T-helper 2 cell treated with Interferon-gamma antibody and Interleukin-4, amounts not matched to agents 100 ng/mL and 5 ng/mL, for 36 hours (primary cell): Measurements from ENCODE around the gene CUTC. TPM values are rescaled to one million over a fixed set of nuclear protein-coding genes. Genes with fewer than 3 reads are reported as not detected.
"Not testable (repeated sequence)": the region's sequence is repeated elsewhere in the genome, so short reads cannot be mapped to it uniquely, and the experiment has no call there.

Experiments
- intact Hi-C: fragments of 100-400 bp; cut with micrococcal nuclease; formaldehyde crosslinking; loops from one replicate; pipeline ENCODE4 v1.15.1; 2023
- total RNA-seq: library from RNA; stranded (reverse); gene quantifications from 2 replicates; pipeline ENCODE4 v1.2.3, GENCODE V29; 2022

CUTC gene
- total RNA-seq, 1 donor from 2014 or later = 21.7 TPM

DNA sequence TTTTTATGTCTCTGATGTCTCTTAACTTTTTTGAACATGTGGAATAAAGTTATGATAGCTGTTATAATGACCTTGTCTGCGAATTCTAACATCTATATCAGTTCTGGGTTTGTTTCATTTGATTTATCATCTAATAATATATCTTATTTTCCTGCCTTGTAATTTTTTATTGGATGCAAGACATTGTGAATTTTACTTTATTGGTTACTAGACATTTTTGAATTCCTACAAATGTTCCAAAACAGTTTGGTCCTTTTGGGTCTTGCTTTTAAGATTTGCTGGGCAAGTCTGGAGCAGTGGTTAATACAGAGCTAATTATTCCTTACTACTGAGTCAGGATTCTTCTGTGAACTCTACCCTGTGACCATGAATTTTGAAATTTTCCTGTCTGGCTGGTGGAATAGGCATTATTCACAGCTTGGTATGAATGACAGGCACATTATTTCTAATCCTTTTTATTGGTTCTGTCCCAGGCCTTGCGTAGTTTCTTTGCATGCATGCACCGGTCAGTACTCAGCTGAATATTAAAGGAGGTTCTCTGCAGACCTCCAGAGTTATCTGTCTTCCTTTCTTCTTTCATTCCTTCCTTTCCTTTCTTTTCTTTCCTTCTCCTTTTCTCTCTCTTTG lies 9.0 kb downstream of the CUTC start:
- intact Hi-C loops = no loop called here

DNA sequence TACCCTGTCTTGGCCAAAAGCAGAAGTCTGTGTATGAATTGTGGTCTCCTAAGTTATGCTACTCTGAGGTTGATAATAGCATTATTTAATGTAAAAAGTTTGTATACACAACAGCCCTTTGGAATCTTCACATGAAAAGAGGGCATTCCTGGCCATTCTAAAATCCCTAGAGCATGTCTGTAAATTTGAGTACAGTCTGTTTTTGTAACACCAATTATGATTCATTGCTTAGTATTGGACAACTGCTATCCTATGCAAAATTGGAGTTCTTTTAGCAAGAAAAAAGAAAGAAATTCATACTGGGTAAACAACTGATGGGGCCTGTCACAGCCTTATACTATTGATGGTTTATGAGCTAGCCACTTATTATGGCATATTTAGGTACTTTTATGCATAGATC lies 10.2 kb downstream of the CUTC start:
- intact Hi-C loops = no loop called here

DNA sequence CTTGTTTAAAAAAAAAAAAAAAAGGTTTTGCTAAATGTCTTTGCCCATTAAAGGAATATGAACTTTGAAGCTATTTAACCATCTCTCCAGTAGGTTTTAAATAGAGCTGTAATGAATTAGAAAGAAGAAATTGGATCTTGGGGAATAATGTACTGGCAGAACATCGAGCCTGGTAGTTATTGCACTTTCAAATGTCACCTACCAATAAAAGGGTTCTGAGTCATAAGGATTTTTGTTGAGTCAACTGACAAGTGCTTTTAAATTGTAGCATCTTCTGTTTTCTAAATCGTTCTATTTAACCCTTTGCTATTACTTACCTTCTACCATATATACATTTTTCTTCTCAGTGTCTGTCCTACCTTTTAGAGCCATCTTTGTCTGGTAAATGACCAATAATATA lies 10.7 kb downstream of the CUTC start:
- intact Hi-C loops = no loop called here

DNA sequence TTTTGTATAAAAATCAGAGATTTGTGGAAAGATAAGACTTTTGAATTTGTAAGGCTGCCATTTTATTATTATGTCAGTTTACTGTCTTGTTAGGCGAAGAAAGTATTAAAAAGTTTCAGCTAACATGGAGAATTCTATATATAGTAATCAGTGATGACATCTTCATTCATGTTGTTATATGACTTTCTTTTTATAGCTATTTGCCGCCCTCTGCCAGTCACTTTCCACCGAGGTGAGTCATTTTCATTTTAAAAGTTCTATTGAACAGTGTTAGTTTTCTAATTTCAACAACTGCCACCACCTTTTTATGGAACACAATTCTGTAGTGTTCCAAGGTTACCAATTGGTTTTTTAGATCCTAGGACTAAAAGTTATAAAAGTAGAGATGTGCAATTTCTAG lies 11.8 kb downstream of the CUTC start:
- intact Hi-C loops = no loop called here

DNA sequence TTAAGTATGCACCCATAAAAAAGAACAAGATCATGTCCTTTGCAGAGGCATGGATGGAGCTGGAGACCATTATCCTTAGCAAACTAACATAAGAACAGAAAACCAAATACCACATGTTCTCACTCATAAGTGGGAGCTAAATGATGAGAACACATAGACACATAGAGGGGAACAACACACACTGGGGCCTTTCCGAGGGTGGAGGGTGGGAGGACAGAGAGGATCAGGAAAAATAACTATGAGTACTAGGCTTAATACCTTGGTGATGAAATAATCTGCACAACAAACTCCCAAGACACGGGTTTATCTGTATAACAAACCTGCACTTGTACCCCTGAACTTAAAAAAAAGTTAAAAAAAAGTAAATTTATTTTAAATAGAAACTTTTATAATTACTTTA lies 14.1 kb downstream of the CUTC start:
- intact Hi-C loops = not testable (repeated sequence)

DNA sequence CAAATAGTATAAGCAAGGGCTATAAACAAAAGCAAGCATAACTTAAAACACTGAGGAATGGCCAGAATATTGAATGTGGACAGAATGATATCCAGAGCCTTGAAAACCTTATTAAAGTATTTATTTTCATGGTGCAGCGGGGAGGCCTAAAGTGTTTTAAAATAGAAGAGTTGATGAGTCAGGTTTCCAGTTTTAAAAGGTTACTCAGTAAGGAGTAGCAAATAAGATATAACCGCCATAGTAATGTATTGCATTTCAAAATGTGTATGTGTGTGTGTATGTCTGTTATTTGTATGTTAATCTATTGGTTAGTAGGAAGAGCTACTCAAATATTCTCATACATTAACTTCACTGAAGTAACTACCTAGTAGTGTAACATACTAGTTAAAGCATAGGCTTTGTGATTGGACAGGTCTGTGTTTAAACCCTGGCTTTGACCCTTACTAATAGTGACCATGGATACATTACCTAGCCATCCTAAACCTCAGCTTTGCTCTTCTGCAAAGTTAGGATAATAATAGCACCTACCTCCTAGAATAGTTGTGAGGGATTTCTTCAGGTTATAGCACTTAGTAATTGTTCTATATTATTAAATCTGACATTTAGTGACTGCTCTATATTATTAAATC lies 16.9 kb downstream of the CUTC start:
- intact Hi-C loops = no loop called here

DNA sequence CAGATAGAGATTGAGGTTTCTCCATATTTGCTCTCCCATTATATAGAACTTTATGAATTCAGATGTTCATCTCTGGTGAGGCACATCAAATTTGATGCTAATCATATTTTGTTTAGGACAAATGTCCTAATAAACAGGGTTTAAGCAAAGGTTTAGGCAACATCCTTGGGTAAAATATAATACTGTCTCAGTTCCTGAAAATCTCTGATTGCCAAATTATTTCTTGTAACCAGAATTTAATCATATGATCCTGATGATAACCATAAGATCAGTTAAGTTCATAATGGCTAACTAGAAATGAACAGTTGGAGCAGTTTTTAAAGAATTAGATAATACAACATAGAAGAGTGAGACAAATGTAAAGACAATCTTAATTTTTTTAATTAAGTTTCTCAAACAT lies 18.6 kb downstream of the CUTC start:
- intact Hi-C loops = no loop called here

DNA sequence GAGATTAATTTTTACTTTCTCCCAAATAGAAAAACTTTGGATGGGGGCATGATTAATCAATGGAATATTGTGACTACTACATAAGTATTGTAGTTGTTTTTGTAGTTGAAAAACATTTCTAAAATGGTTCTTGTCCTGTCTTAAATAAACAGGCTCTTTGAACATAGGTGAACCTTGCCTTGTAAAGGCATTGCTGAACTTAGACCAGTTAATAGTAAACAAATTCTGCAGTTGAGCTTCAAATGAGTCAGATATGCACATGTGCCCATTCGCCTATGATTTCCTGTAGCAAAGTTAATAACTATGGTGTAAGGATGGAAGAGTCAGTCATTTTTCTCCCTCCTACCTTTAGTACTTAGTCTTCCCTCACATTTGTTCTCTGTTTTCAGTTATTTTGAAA lies 22.6 kb downstream of the CUTC start:
- intact Hi-C loops = no loop called here

DNA sequence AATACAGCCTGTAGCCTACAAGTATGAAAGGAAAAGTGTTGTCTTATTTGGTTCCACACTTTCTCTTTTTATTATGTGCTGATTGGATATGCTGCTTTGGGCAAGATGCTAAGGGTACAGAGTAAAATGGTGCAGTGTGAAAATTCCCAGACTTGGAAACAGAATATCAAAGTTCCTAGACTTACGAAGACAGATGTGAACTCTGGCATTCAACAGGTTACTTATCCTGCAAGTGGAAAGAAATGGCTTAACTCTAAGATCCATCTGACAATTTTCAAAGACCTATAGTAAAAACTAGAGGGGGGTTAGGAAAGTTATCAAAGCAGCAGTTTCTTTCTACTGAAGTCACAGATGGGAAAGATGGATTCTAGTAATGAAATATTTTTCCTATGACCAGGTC lies 24.1 kb downstream of the CUTC start:
- intact Hi-C loops = no loop called here

DNA sequence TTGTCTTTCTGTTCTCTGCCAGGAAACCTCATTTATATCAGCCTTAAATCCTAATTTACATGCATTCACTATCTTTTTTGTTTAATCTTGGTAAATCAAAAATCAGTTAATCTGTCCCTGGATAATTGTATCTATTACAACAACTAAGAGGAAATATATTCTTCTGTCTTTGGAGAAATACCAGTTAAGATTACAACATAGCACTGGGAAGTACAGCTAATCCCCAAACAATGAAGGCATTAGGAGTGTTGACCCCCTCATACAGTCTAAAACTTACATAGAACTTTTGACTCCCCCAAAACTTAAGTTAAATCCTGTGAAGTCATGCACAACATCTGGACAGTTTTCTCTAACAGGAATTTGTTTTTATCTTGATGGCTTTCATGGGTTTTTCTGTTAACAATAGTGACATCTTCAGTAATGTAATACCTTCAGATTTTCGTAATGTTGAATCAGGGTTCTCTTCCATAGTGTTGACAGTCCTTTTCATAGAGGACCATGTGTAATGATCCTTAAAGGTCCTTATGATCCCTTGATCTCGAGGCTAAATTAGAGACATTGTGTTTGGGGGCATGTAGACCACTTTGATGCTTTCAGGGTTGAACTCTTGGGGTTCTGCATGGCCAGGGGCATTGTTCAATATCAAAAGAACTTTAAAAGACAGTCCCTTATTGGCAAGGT lies 26.3 kb downstream of the CUTC start:
- intact Hi-C loops = no loop called here

DNA sequence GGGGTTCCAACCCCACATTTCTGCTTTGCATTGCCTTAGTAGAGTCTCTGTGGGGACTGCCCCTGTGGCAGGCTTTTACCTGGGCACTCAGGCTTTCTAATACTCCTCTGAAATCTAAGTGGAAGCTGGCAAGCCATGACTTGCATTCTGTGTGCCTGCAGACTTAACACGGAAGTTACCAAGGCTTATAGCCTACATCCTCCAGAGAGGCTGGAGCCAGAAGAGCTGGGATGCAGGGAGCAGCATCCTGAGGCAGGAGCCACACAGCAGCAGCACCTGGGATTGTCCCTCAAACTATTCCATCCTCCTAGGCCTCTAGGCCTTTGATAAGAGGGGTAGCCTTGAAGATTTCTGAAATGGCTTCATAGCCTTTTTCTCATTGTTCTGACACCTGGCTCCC lies 28.3 kb downstream of the CUTC start:
- intact Hi-C loops = no loop called here

DNA sequence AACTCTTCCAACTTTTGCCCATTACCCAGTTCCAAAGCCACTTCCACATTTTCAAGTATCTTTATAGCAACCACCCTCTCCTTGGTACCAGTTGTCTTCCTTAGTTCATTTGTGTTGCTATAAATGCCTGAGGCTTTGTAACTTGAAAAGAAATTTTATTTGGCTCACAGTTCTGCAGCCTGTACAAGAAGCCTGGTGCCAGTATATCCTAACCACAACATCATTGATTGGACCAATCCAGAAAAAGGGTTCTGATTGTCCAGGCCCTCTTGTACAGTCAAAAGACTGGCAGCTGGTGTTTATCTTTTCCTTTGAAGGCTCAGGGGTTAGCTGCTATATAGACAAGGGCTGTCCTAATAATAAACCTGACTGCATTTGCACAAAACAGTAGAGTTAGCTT lies 29.3 kb downstream of the CUTC start:
- intact Hi-C loops = no loop called here

DNA sequence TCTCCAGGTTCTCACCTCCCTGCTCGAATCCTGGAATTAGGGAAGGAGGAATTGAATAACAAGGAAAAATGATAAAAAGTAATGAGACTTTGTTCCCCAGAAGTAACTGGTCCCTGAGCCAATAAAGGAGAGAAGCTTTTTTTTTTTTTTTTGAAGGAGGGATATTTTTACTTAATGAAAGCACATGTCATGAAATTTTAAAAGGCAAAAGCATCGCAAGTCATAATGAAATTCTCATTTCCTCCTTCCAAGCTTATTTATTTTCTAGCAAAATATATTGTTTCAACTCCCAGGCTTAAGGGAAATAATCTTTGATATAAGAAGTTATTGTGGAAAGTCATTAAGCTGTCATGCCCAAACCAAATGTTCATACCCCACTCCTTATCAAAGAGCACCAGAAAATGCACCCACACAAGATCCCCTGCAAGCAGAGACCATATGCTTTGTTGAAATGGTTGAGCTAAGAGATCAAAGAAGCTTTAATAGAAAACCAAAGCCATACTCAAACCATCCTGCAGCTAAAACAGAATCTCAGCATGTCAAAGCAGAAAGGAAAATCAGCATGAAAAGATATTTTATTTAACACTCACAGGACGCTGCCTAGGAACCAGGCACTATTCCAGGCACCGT lies 33.8 kb downstream of the CUTC start:
- intact Hi-C loops = no loop called here

DNA sequence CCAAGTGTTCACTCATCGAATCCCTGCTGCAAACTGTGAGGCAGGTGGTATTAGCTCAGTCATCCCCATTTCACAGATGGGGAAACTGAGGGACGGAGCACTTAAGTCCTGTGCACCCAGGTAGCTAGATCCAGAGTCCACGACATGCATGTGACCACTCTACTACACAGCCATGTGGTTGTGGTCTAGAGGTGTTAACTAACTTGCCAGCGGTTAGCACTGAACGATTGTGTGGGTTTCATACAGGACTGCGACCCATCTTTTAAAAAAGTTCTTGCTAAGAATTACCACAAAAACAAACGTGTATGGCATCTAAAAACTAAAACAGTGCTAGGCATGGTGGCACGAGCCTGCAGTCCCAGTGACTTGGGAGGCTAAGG lies 34.3 kb downstream of the CUTC start:
- intact Hi-C loops = no loop called here

DNA sequence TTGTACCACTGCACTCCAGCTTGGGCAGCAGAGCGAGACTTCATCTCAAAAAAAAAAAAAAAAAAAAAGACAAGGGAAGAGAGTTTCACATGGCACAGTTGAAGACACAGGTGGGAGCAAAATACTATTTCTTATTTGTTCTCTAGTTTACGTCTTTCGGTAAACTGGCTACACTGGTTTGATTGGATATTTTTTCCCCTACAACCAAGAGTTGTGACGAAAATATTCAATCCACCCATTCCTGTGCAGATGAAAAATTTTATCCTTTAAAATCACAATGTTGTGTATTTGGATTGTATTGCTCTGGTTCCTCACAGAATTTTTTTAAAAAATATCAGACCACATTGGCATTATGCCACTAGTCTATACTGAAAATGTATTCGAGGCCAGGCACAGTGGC lies 35.9 kb downstream of the CUTC start:
- intact Hi-C loops = no loop called here

DNA sequence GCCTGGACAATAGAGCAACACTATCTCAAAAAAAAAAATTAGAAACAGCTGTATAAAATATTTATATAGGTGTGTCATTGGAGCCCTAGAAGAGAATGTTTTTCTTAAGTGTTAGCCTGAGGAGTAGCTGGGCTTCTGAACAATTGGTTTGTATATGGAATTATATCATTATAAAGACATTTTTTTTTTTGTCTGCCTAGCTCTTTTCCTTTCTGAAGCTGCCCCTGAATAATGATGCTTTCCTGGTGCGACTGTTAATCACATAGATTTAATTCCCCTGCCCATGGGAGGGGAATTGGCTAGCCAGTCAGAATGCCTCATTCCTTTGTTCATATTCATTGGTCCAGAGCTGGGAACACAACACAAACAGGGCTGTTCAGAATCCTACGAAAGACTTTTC lies 36.5 kb downstream of the CUTC start:
- intact Hi-C loops = no loop called here

DNA sequence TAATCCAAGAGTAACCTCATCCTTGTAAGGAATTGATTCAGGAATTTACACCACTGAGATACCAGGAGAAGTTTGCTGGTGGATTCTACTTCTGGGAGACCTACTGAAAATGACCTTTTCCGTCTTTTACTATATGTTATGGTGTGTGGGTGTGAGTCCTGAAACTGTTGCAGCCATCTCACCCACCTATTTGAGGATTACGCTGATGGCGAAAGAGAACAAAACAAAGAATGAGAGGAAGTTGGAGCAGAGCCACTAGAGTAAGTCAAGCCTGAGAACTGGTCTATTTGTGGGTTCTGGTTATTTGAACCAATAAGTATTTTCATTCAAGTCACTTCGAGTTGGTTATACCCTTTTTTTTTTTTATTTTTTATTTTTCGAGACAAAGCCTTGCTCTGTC lies 37.7 kb downstream of the CUTC start:
- intact Hi-C loops = no loop called here

DNA sequence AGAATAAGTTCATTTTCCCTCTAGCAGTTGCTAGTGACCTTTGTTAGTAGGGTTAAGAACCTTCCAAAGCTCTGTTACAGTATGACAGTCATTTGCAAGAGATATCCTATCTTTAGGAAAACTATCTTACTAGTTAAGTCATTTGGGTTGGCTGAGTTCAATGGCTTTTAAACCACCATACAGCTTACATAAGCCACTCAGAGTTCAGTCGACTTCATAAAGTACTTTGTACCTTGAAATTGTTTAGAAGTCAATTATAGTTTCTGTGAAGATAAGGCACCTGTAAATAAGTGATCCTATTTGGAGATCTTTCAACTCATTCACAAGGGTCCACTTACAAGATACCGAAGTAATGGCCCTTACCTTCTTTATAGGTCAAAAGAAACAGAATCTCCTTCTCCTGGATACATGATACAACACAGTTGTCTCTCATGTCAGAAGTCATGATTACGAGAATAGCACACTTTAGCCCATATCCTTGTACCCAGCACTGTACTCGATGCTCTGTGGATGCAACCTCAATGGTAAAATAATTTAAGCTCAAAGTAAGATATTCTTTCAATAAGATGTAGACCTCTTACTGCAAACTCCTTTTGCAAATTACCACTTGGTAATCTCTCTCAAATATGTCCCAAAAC lies 38.5 kb downstream of the CUTC start:
- intact Hi-C loops = no loop called here

DNA sequence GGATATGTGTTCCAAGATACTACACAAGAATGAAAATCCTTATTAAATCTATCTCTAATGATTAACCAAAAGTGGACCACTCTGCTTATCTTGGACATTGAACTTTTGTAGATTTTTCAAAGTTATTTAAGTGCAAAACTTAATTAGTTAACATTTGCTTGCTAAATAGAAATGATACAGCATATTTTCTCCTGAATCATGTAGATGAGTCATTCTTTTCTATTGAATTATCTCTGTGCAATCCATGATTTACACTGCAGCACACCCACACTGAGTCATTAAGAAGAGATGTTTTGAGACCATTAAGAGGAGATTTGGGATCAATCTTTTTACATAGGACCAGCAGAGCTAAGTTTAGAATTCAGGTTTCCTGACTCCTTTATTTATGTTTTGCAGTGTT lies 43.8 kb downstream of the CUTC start:
- intact Hi-C loops = no loop called here

DNA sequence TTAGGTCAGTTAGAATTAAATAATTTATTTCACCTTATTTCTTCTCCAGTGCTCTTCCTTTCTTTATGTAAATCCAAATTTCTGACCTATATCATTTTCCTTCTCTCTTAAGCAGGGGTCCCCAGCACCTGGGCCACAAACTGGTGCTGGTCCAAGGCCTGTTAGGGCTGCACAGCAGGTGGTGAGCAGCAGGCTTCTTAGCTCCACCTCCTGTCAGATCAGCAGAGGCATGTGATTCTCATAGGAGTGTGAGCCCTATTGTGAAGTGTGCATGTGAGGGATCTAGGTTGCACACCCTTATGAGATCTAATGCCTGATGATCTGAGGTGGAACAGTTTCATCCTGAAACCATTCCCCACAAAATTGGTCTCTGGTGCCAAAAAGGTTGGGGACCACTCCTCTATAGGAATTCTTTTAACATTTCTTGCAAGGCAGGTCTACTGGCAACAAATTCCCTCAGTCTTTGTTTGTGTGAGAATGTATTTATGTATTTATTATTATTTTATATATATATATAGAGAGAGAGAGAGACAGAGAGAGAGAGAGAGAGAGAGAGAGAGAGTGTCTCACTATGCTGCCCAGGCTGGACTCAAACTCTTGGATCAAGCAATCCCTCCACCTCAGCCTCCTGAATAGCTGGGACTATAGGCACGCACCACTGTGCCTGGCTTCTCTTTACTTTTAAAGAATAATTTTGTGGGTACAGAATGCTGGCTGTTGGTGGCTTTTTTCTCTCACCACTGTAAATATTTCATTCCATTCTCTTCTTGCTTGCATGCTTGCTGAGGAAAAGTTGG lies 46.1 kb downstream of the CUTC start:
- intact Hi-C loops = no loop called here

DNA sequence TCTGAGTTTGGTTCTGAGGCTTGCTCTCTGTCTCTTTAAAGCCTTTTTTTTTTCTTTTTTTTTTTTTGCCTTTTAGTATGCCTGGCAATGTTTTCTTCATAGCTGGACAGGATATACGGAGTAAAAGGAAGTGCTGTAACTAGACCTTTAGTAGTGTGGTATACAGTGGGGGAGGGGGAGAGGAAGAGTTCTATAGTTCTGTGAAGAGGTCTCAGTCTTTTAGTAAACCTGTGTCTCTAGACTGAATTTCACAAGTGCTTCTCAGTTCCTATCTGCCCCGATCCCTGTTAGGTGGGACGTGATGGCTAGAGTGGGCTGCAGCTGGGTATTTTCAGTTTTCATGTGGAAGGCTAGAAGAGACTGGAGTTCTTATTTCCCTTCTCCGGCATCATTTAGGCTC lies 47.3 kb downstream of the CUTC start:
- intact Hi-C loops = no loop called here
